ENCODE measurements around the gene PPP1R12B.

PPP1R12B gene

GRCh38 chr1:202317941-202318925 is 30.3 kb upstream of the PPP1R12B start:
- no peak for TF ChIP-seq CTCF (IDR thresholded peaks at IDR 0.05; ENCODE audit: control extremely low read depth, extremely low read depth, low read depth, missing control alignments)
- no peak for DNase-seq (ENCODE audit: extremely low spot score)
- ChIA-PET POLR2A (no interaction called here), CTCF (interaction anchor here (1.0 to 5.3 kb wide), 4 partner anchors 11 to 401 kb away, joined by 3 to 48 read pairs (median 12); no protein-coding TSS in a partner anchor)

- ChIA-PET CTCF (interaction anchor here (0.8 to 2.2 kb wide), 5 partner anchors 15 to 400 kb away, joined by 3 to 6 read pairs (median 4); no protein-coding TSS in a partner anchor), POLR2A (no interaction called here)
- DNase-seq (ENCODE audit: extremely low spot score) = no peak
- no peak for TF ChIP-seq CTCF (IDR thresholded peaks at IDR 0.05; ENCODE audit: control extremely low read depth, extremely low read depth, low read depth, missing control alignments)
Observed at GRCh38 chr1:202319381-202320080, 29.0 kb upstream of the PPP1R12B start.

GRCh38 chr1:202320081-202320405 is 28.5 kb upstream of the PPP1R12B start:
- ChIA-PET CTCF (interaction anchor here (1.0 to 2.2 kb wide), 6 partner anchors 11 to 400 kb away, joined by 3 to 6 read pairs (median 3); no protein-coding TSS in a partner anchor), POLR2A (no interaction called here)
- TF ChIP-seq CTCF (IDR thresholded peaks at IDR 0.05; ENCODE audit: control extremely low read depth, extremely low read depth, low read depth, missing control alignments) = no peak

GRCh38 chr1:202323731-202324130 is 24.8 kb upstream of the PPP1R12B start:
- no peak for TF ChIP-seq CTCF (IDR thresholded peaks at IDR 0.05; ENCODE audit: control extremely low read depth, extremely low read depth, low read depth, missing control alignments)
- no peak for DNase-seq (ENCODE audit: extremely low spot score)
- ChIA-PET POLR2A (no interaction called here), CTCF (interaction anchor here (1.0 to 1.7 kb wide), 3 partner anchors 8 to 131 kb away, joined by 5 to 6 read pairs (median 5); no protein-coding TSS in a partner anchor)

More at GRCh38 chr1:202320081-202320405, 28.5 kb upstream of the PPP1R12B start:
- no peak for DNase-seq (ENCODE audit: extremely low spot score)

- ChIA-PET CTCF (interaction anchor here (1.1 to 1.7 kb wide), 2 partner anchors 19 to 132 kb away, joined by 3 to 5 read pairs; no protein-coding TSS in a partner anchor), POLR2A (no interaction called here)
- DNase-seq (ENCODE audit: extremely low spot score) = no peak
- no peak for TF ChIP-seq CTCF (IDR thresholded peaks at IDR 0.05; ENCODE audit: control extremely low read depth, extremely low read depth, low read depth, missing control alignments)
Observed at GRCh38 chr1:202324646-202325045, 23.9 kb upstream of the PPP1R12B start.

GRCh38 chr1:202329891-202330290 is 18.6 kb upstream of the PPP1R12B start:
- DNase-seq (ENCODE audit: extremely low spot score) = no peak
- TF ChIP-seq CTCF (IDR thresholded peaks at IDR 0.05; ENCODE audit: control extremely low read depth, extremely low read depth, low read depth, missing control alignments) = no peak
- POLR2A ChIA-PET = no interaction called here
- CTCF ChIA-PET = interaction anchor here (1.3 to 2.2 kb wide), 3 partner anchors 13 to 137 kb away, joined by 3 to 17 read pairs (median 3); partner anchors contain the start of gene LGR6
